Renal pelvis (tissue), 12 donors: ENCODE measurements around the gene CDHR5. TPM values are rescaled to one million over a fixed set of nuclear protein-coding genes. Genes with fewer than 3 reads are reported as not detected.
"Not testable (repeated sequence)": the region's sequence is repeated elsewhere in the genome, so short reads cannot be mapped to it uniquely, and the experiment has no call there.

ENCODE experiments used
- DNase-seq: peaks from one replicate; pipeline ENCODE4 v3.0.0-alpha.2; 2013
- long read RNA-seq, 16 experiments: transcript quantifications; one replicate each; lab custom pipeline, GENCODE V29; 2026
- polyA plus RNA-seq, 3 donors: library from polyadenylated mRNA; unstranded; fragments of 120-200 nt; gene quantifications; one replicate each; pipeline ENCODE4 v1.2.1, GENCODE V29; 2013; ENCODE audit not compliant: insufficient read length in 3 of 3

CDHR5 gene, protein sequence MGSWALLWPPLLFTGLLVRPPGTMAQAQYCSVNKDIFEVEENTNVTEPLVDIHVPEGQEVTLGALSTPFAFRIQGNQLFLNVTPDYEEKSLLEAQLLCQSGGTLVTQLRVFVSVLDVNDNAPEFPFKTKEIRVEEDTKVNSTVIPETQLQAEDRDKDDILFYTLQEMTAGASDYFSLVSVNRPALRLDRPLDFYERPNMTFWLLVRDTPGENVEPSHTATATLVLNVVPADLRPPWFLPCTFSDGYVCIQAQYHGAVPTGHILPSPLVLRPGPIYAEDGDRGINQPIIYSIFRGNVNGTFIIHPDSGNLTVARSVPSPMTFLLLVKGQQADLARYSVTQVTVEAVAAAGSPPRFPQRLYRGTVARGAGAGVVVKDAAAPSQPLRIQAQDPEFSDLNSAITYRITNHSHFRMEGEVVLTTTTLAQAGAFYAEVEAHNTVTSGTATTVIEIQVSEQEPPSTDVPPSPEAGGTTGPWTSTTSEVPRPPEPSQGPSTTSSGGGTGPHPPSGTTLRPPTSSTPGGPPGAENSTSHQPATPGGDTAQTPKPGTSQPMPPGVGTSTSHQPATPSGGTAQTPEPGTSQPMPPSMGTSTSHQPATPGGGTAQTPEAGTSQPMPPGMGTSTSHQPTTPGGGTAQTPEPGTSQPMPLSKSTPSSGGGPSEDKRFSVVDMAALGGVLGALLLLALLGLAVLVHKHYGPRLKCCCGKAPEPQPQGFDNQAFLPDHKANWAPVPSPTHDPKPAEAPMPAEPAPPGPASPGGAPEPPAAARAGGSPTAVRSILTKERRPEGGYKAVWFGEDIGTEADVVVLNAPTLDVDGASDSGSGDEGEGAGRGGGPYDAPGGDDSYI
- polyA plus RNA-seq: 10 to 100 TPM; 42.6 to 56.2 (median 47.7) TPM
- long read RNA-seq, donor 1, partial matches to known transcripts: 0 of 4 reads
- long read RNA-seq, donor 1, other reads (novel, unspliced or antisense): 0 of 4 reads
- long read RNA-seq, donor 2, partial matches to known transcripts: 0 of 1 reads
- long read RNA-seq, donor 2, other reads (novel, unspliced or antisense): 0 of 1 reads
- long read RNA-seq, donor 3: 0 reads
- long read RNA-seq, donor 4, partial matches to known transcripts: 0 of 3 reads
- long read RNA-seq, donor 4, other reads (novel, unspliced or antisense): 0 of 3 reads
- long read RNA-seq, donor 5, partial matches to known transcripts: 0 of 1 reads
- long read RNA-seq, donor 5, other reads (novel, unspliced or antisense): 0 of 1 reads
- long read RNA-seq, donor 6, partial matches to known transcripts: 0 of 4 reads
- long read RNA-seq, donor 6, other reads (novel, unspliced or antisense): 0 of 4 reads
- long read RNA-seq, donor 7, partial matches to known transcripts: 21 of 21 reads
- long read RNA-seq, donor 7, other reads (novel, unspliced or antisense): 0 of 21 reads
- long read RNA-seq, donor 8: 0 reads
- long read RNA-seq, donor 9, partial matches to known transcripts: 5 of 6 reads
- long read RNA-seq, donor 9, other reads (novel, unspliced or antisense): 0 of 6 reads
- long read RNA-seq, donor 10, partial matches to known transcripts: 5 of 8 reads
- long read RNA-seq, donor 10, other reads (novel, unspliced or antisense): 0 of 8 reads
- long read RNA-seq, donor 11, partial matches to known transcripts: 20 of 20 reads
- long read RNA-seq, donor 11, other reads (novel, unspliced or antisense): 0 of 20 reads
- long read RNA-seq, donor 12, partial matches to known transcripts: 0 of 1 reads
- long read RNA-seq, donor 12, other reads (novel, unspliced or antisense): 0 of 1 reads
- long read RNA-seq, donor 13, partial matches to known transcripts: 13 of 20 reads
- long read RNA-seq, donor 13, other reads (novel, unspliced or antisense): 6 of 20 reads
- long read RNA-seq, donor 14: 0 reads
- long read RNA-seq, donor 15, transcript CDHR5-203 (15 exons, 3,489 nt): minor isoform, 5 of 60 reads
- long read RNA-seq, donor 15, transcript CDHR5-201 (14 exons, 2,318 nt): major isoform, 6 of 60 reads
- long read RNA-seq, donor 15, partial matches to known transcripts: 49 of 60 reads
- long read RNA-seq, donor 15, other reads (novel, unspliced or antisense): 0 of 60 reads
- long read RNA-seq, donor 16: 0 reads

DNA sequence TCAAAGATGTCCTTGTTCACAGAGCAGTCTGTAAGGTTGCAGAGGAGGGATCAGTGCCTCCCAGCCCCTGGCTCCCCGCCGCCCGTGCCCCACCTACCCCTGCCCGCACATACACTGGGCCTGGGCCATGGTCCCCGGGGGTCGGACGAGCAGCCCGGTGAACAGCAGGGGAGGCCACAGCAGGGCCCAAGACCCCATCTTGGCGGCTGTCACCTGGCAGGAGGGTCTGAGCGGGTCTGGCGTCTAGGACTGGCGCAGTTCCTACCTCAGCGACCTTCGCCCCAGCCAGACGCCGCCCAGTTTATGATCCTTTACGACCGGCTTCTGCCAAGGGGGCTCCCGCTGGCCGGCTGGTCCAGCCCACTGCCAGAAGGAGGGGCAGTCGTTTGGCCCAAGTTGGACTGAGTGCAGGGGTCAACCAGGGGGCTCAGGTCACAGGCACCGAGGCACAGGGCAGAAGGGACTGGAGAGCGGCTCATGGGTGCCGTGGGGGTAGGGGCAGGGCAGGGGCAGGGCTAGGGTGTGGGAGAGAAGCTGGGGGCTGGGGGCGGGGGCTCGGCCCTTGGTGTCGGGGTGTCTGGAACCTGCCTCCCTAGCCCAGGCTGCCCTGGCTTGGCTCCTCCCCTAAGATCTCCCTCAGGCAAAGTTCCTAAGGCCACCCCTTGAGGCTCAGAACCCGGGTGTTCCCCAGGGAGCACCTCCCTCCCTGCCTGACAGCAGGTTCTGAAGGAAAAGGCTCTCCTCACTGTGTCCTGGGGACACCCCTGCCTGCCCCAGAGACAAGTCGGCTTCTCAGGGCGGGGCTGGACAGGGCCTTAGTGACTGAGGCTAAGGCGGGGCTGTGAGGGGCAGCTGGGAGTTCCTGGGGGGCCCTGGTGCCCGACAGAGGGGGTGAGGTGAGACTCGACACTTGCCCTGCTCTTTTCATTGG is at the start of gene CDHR5:
Gene CDHR5, minus strand, starts transcription at position 251 of the 931 bp plus-strand sequence. Its CDS starts 53 bp downstream, at position 198.
- no peak for DNase-seq

GRCh38 chr11:674406-674805 is 49.7 kb upstream of the CDHR5 start:
- no peak for DNase-seq

DNA sequence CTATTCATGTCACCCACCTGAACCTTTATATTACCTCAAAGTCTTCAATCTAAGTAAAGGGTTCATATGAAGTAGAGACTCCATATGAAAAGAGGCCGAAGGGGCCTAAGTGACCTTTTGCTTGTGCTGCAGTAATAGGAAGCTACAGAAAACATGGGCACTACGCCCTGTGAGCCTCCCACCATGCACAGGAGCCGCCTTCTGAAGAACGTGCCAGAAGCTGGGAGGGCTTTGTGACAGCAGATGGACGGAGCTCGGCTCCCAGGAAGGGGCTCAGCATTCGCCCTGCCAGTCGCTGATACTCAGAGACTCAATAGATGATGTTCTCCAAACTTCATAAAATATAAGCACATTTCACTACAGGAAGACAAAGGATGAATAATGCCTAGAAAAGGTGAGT is 49.1 kb upstream of the CDHR5 start:
- DNase-seq: no peak

DNA sequence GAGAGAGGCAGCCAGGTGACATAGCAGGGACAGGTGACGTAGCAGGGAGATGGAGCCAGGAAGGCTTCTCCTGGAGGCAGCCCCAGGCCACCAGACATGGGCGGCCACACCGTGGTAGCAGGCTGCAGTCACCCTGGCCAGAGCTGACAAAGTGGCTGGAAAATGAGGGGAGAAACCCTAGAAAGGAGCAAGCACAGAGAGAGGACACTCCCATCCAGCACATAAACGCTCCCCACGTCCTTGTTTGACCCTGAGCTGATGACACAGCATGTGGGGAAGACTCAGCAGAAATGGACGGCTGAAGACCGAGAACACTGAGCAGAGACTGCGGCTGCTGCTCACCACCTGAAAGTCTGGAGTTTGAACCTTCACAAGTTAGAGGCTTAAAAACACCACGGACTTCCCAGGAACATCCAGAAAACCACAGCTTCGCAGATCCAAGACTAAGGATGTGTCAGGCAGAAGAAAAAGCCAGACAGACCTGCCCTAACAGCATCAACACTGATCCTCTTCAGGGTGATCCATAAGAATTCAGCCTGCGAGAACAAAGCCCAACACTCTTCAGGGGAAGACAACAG is 41.0 kb upstream of the CDHR5 start:
- no peak for DNase-seq

GRCh38 chr11:665062-665703 is 40.4 kb upstream of the CDHR5 start:
- peak; percentile 52 for DNase-seq

DNA sequence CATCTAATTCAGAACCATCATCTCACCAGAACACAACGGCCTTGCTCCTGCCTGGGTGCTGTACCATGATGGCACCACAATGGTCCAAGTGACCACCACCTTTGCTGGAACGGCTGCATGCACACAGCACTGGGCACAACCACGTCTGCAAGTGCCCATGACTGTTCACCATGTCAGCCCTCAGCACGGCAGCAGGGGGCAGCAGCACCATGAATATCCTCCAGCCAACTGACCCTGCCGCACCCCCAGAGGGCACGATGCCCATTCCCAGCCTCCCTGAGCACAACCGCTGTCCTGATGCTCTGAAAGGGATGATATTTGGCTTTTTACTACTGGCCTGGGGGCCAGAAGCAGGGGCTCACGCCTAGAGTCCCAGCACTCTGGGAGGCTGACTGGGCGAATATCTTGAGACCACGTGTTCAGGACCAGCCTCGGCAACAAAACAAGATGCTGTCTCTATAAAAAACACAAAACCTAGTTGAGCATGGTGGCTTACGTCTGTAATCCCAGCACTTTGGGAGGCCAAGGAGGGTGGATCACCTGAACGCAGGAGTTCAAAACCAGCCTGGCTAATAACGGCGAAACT is 38.0 kb upstream of the CDHR5 start:
- no peak for DNase-seq

DNA sequence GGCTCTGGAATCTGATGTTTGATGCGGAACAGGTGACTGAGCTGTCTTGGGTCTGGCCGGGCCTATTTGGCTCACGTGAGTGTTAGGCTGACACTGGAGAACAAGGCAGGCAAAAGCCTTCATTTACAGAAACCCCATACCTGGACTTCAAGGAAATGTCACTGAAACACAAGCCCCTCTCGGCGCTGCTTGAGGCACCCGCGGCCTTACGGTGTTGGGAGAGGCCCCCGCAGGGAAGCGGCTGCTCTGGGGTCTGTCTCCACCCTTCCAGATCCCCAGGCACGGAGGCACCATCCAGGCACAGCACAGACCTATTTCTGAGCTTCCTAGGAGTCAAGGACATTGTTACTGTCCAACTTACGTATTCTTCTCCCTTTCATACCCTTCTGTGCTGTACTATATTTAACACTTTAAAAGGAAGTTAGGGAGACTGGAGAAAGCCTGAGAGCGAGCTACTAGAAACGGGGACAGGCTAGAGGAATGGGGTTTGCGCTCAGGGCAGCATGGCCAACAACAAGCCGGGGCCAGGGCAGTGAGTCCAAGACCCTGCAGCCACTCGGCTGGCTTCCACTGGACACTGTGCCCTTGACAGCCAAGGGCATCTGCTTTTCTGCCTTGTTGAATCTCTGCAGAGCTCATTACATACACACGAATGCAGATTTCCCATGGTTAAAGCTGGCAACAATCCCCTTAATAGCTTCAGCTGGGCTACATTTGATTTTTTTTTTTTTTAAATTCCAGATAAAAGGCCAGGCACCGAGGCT is 36.1 kb upstream of the CDHR5 start:
- DNase-seq: no peak

DNA sequence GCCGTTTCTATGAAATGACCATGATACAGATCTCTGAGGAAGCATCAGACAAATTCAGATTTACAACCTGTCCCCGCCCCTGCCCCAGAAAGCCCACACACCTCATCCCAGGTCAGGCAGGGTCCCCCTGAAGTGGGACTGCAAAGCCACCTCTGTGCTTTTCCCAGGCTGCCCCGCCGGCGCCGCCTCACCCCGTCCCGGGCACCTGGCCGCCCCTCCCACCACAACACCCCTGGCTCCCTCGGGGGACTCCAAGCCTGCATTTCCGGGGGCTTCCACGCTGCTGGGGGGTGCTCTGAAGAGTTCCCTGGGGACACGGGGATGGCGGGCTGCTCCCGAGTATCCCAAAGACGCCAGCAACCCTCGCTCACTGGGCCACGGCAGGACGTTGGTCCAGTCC is 35.5 kb upstream of the CDHR5 start:
- no peak for DNase-seq

- DNase-seq: no peak
Observed at GRCh38 chr11:659532-660085, 34.9 kb upstream of the CDHR5 start.

DNA sequence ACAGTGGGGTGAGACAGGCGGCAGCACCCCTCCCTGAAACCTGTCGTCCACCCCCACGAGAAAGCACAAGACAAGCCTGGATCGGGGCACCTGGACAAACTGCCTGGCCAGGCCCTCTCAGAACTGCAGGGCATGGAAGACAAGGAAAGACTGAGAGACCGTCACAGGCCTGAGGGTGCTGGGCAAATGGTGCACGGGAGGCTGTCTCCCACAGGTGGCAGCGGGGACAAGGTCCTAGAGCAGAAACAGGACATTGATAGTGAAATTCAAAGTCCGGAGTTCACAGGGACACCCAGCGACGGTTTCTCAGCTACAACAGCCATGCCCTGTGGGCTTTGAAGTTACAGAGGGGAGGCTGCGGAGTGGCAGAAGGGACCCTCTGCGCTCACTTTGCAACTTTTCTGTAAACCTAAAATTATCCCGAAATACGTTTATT is 33.0 kb upstream of the CDHR5 start:
- DNase-seq: no peak

- no peak for DNase-seq
Observed at GRCh38 chr11:656866-657265, 32.1 kb upstream of the CDHR5 start.

DNA sequence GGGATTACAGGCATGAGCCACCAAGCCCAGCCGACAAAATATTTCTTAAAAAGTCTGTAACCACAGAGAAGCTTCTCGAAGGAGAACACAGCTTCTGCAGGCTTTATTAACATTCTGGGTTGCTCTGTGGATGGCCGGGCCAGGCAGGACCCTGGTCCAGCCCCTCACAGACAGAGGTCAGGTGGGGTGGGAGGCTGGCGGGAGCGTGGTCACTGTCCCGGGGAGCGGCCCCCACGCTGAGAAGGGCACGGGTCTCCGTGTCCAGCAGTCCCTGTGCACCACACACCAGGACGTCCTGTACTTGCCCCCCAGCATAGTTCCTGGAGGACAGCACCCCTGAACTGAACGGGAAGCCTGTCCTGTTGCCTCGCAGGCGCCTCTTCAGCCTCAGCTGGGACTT is 31.7 kb upstream of the CDHR5 start:
- no peak for DNase-seq

DNA sequence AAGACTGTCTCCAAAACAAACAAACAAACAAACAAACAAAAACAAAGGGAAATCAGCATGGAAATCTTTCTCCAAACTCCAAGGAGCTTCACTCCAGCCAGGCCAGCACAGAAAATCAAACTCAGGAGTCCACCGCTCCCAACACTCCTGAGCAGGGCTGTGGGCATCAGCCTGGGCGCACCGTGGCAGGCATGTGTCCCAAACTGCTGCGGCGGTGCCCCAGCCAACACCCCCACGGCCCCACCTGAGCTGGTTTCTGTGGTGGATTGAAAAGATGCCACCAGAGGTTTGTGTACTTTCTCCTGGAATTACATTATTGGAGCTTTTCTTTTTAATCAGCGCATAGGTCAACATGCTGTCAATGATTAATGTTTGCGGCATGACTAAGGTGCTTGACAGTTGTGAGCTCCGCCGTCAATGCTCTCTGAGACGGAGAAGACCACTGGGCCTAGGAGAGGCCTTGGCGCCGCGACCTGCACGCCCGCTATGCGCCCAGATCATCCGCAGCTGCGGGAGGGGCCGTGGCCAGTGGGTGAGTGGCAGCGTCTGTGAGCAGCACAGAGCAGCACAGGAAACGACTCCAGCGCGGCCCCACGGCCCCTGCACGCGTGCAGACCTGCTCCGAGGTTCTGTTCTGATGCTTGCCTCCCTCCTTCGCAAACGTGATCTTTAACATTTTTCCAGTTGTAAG is 30.4 kb upstream of the CDHR5 start:
- DNase-seq: no peak

- not testable (repeated sequence) for DNase-seq
Observed at GRCh38 chr11:654444-654843, 29.7 kb upstream of the CDHR5 start.

- DNase-seq: no peak
Observed at GRCh38 chr11:653837-654236, 29.1 kb upstream of the CDHR5 start.

GRCh38 chr11:653136-653535 is 28.4 kb upstream of the CDHR5 start:
- not testable (repeated sequence) for DNase-seq
